IMR-90 (cell line): ENCODE results near the gene EPB41L2. TPM values are rescaled to one million over a fixed set of nuclear protein-coding genes. Genes with fewer than 3 reads are reported as not detected.

Experiments used
- ATAC-seq: fragments of 200-7000 bp; cut with Tn5 transposase; 2 replicates; pipeline ENCODE4 v1.9.1; 2020; ENCODE audit warnings: low read depth, mild to moderate bottlenecking, moderate library complexity
- BruUV-seq: library from RNA; stranded (reverse); fragments of 400-500 nt; replicated peaks from 2 replicates; lab custom pipeline; 2021; lab: Mats Ljungman, UMichigan
- CTCF ChIA-PET: fragments of 300-600 bp; formaldehyde crosslinking; extraction: SDS; loops from one replicate; lab custom pipeline; 2021; ENCODE audit warnings: antibody characterized with exemption; lab: Yijun Ruan, JAX
- POLR2A ChIA-PET: fragments of 300-600 bp; sonication (Branson Sonifier 250); formaldehyde crosslinking; loops from one replicate; lab custom pipeline; 2022; ENCODE audit warnings: antibody characterized with exemption; ENCODE audit not compliant: unreplicated experiment; lab: Charles Lee
- DNase-seq: peaks from one replicate; pipeline ENCODE4 v3.0.0; 2013
- H2AFZ ChIP-seq: replicated peaks from 2 replicates; pipeline ENCODE3; 2013; ENCODE audit warnings: low read length, mild to moderate bottlenecking; ENCODE audit not compliant: poor library complexity
- H2AK5ac ChIP-seq: 2 replicates; pipeline ENCODE4 v1.6.1; 2013; ENCODE audit warnings: low read depth, low read length, inconsistent platforms
- H2AK9ac ChIP-seq: replicated peaks from 2 replicates; pipeline ENCODE3; 2013; ENCODE audit warnings: mild to moderate bottlenecking, low read depth, low read length, moderate library complexity; ENCODE audit not compliant: poor library complexity
- H2BK120ac ChIP-seq: 2 replicates; pipeline ENCODE4 v1.6.1; 2013; ENCODE audit warnings: low read depth, low read length, inconsistent platforms
- H2BK15ac ChIP-seq: 3 replicates; pipeline ENCODE4 v1.6.1; 2013; ENCODE audit warnings: low read depth, low read length, inconsistent platforms
- H2BK20ac ChIP-seq: 2 replicates; pipeline ENCODE4 v1.6.1; 2013; ENCODE audit warnings: low read depth, mild to moderate bottlenecking, inconsistent platforms, low read length, moderate library complexity
- H2BK5ac ChIP-seq: 2 replicates; pipeline ENCODE4 v1.6.1; 2013; ENCODE audit warnings: mild to moderate bottlenecking, low read depth, low read length, inconsistent platforms; ENCODE audit not compliant: poor library complexity, severe bottlenecking
- H3K14ac ChIP-seq: replicated peaks from 2 replicates; pipeline ENCODE4 v1.6.1; 2013; ENCODE audit warnings: low read depth, low read length, inconsistent platforms
- H3K18ac ChIP-seq: 2 replicates; pipeline ENCODE4 v1.6.1; 2013; ENCODE audit warnings: low read depth, low read length, control low read depth
- H3K23ac ChIP-seq: 2 replicates; pipeline ENCODE4 v1.6.1; 2013; ENCODE audit warnings: low read depth, low read length, inconsistent platforms
- H3K27ac ChIP-seq: 2 replicates; pipeline ENCODE4 v1.5.1; 2013; ENCODE audit warnings: mild to moderate bottlenecking, control low read depth, low read length; ENCODE audit not compliant: insufficient read depth
- H3K27me3 ChIP-seq: 2 replicates; pipeline ENCODE4 v1.6.1; 2013; ENCODE audit warnings: low read length; ENCODE audit not compliant: control insufficient read depth, insufficient read depth
- H3K36me3 ChIP-seq: 2 replicates; pipeline ENCODE4 v1.6.1; 2013; ENCODE audit warnings: low read length, mixed read lengths; ENCODE audit not compliant: control insufficient read depth, insufficient read depth
- H3K4ac ChIP-seq: 2 replicates; pipeline ENCODE4 v1.6.1; 2013; ENCODE audit warnings: low read depth, low read length, inconsistent platforms
- H3K4me1 ChIP-seq: 2 replicates; pipeline ENCODE4 v1.6.1; 2013; ENCODE audit warnings: low read length, mixed read lengths; ENCODE audit not compliant: control insufficient read depth, insufficient read depth
- H3K4me2 ChIP-seq: 2 replicates; pipeline ENCODE4 v1.6.1; 2013; ENCODE audit warnings: low read depth, mild to moderate bottlenecking, control low read depth, low read length, moderate library complexity
- H3K4me3 ChIP-seq: 2 replicates; pipeline ENCODE4 v1.5.1; 2013; ENCODE audit warnings: low read depth, mild to moderate bottlenecking, control low read depth, low read length, moderate library complexity; ENCODE audit not compliant: insufficient read depth
- H3K56ac ChIP-seq: 2 replicates; pipeline ENCODE4 v1.6.1; 2013; ENCODE audit warnings: low read length, inconsistent platforms; ENCODE audit not compliant: insufficient read depth; ENCODE audit errors: extremely low read depth
- H3K79me1 ChIP-seq, 2 experiments: 2 replicates each; pipeline ENCODE4 v1.6.1; 2013; ENCODE audit warnings: low read length in 2 of 2, inconsistent platforms in 1 of 2, low read depth in 1 of 2
- H3K9ac ChIP-seq: 2 replicates; pipeline ENCODE4 v1.6.1; 2013; ENCODE audit warnings: low read depth, low read length, control low read depth
- H3K9me1 ChIP-seq: 2 replicates; pipeline ENCODE4 v1.6.1; 2013; ENCODE audit warnings: low read length, inconsistent platforms; ENCODE audit not compliant: insufficient read depth
- H3K9me3 ChIP-seq: 2 replicates; pipeline ENCODE4 v1.6.1; 2013; ENCODE audit warnings: low read length; ENCODE audit not compliant: control insufficient read depth, insufficient read depth
- H4K20me1 ChIP-seq: 2 replicates; pipeline ENCODE4 v1.6.1; 2013; ENCODE audit warnings: low read length, inconsistent platforms; ENCODE audit not compliant: insufficient read depth
- H4K5ac ChIP-seq: 2 replicates; pipeline ENCODE4 v1.6.1; 2013; ENCODE audit warnings: mild to moderate bottlenecking, low read depth, low read length, control low read depth
- H4K8ac ChIP-seq, 2 experiments: 2 replicates each; pipeline ENCODE4 v1.6.1; 2013; ENCODE audit warnings: low read depth in 2 of 2, low read length in 2 of 2, control low read depth in 1 of 2, inconsistent platforms in 1 of 2
- H4K91ac ChIP-seq: 2 replicates; pipeline ENCODE4 v1.6.1; 2013; ENCODE audit warnings: low read depth, low read length, inconsistent platforms; ENCODE audit not compliant: insufficient read depth
- CHD1 ChIP-seq: IDR thresholded peaks from 2 replicates; pipeline ENCODE4 v1.6.1; 2012; ENCODE audit warnings: low read depth, low read length, improper control_type of control experiment
- MAFK ChIP-seq: IDR thresholded peaks from 2 replicates; pipeline ENCODE4 v1.6.1; 2012; ENCODE audit warnings: low read depth, low read length, improper control_type of control experiment
- MAZ ChIP-seq: IDR thresholded peaks from 2 replicates; pipeline ENCODE4 v1.6.1; 2012; ENCODE audit warnings: low read depth, mild to moderate bottlenecking, low read length, improper control_type of control experiment, moderate library complexity, borderline replicate concordance
- POLR2A ChIP-seq: IDR thresholded peaks from 2 replicates; pipeline ENCODE4 v1.6.1; 2012; ENCODE audit warnings: mild to moderate bottlenecking, low read depth, low read length
- RCOR1 ChIP-seq: IDR thresholded peaks from 2 replicates; pipeline ENCODE4 v1.6.1; 2012; ENCODE audit warnings: mild to moderate bottlenecking, low read length, improper control_type of control experiment; ENCODE audit not compliant: insufficient replicate concordance
- SMC3 ChIP-seq: fragments of 150-350 bp; IDR thresholded peaks from 2 replicates; pipeline ENCODE4 v1.6.1; 2016; ENCODE audit warnings: low read depth, mild to moderate bottlenecking, antibody characterized with exemption, low read length, moderate library complexity
- WGBS, 2 experiments: methylation state at CpG; one replicate each; pipeline versions ENCODE4 v1.1.5 to v1.1.7; 2013; ENCODE audit warnings: missing lambda C conversion rate in 2 of 2; ENCODE audit not compliant: insufficient read length in 1 of 2; ENCODE audit errors: extremely low coverage in 2 of 2; 5-methylcytosine and 5-hydroxymethylcytosine counted together
- dilution Hi-C: fragments of 300-500 bp; cut with HindIII; formaldehyde crosslinking; loops from one replicate; pipeline ENCODE4 v1.14.3; 2018; ENCODE audit warnings: low sequenced_read_pairs; ENCODE audit not compliant: unreplicated experiment
- in situ Hi-C: fragments of 300-500 bp; cut with MboI; formaldehyde crosslinking; loops from 3 replicates; pipeline ENCODE4 v1.14.3; 2019; ENCODE audit warnings: low sequenced_read_pairs, inconsistent platforms, mixed read lengths
- intact Hi-C: fragments of 100-400 bp; cut with micrococcal nuclease; formaldehyde crosslinking; loops from 2 replicates; pipeline ENCODE4 v1.10.0; 2022
- polyA plus RNA-seq, 3 experiments: library from polyadenylated mRNA; depleted of rRNA; stranded (reverse); fragments of >200 nt; gene quantifications; 2 replicates each; pipeline ENCODE4 v1.2.3, GENCODE V29; 2012; ENCODE audit warnings: low replicate concordance in 1 of 3
- total RNA-seq: library from RNA; depleted of rRNA; stranded (reverse); fragments of >200 nt; gene quantifications from 2 replicates; pipeline ENCODE4 v1.2.3, GENCODE V29; 2012

The EPB41L2 gene
- total and polyA plus RNA-seq, 2 of the 4 experiments (the other 2 are of a cell fraction), result 85.7 to 99.8 TPM

DNA sequence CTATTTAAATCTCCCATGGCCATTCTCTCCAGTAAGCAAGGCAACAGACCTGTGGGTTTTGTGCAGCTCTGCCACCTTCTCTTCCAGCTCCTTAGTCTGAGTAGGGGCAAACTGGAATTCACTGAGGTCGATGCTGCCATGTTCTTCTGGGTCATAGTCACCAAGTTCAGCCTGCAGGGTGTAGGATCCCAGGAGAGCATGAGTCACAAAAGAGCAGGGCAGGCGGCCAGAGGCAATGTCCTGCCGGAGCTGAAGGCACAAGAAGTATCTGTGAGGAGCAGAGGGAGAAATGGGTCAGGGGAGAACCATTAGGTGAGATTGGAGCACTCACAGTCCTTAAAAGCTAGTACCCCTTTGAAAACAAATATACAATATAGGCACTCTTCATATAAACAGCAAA lies 162.1 kb downstream of the EPB41L2 start:
- in situ Hi-C loops, result no loop called here
- H3K27me3 ChIP-seq, result no peaks in the 10 kb centered on the region
- H3K4ac ChIP-seq, result no peak overlapping the region
- no peak overlapping the region for H4K91ac ChIP-seq
- TF ChIP-seq MAFK, result no peak
- no peak for TF ChIP-seq CHD1
- no peak for TF ChIP-seq RCOR1
- TF ChIP-seq MAZ, result no peak
- TF ChIP-seq POLR2A, result no peak
- TF ChIP-seq SMC3, result no peak
- DNase-seq (peak; percentile 80), ATAC-seq (peak; percentile 85)
- no peak overlapping the region for H2AK9ac ChIP-seq
- no peak overlapping the region for H2BK5ac ChIP-seq
- peaks cover 5% of the 10 kb centered on the region for H3K4me1 ChIP-seq
- H2BK15ac ChIP-seq, result no peak overlapping the region
- CTCF ChIA-PET, result interaction anchor here (1.0 to 1.4 kb wide), 3 partner anchors 28 to 216 kb away, joined by 3 to 4 read pairs (median 4); no protein-coding TSS in a partner anchor
- dilution Hi-C loops, result no loop called here
- no peak overlapping the region; the same call in 1 of the 2 replicates for H3K4me2 ChIP-seq
- no CpG with 5 or more reads among the region's 3 CpGs for WGBS, 2 experiments
- intact Hi-C loops, result no loop called here
- peak overlapping the region in 1 of 2 experiments; percentile 27; a peak in 2 of 4 replicates for H4K8ac ChIP-seq
- no peak overlapping the region for H3K9ac ChIP-seq
- peaks cover 17 to 32% of the 10 kb centered on the region in 2 experiments; a peak in 3 of 4 replicates for H3K79me1 ChIP-seq
- no peaks in the 10 kb centered on the region for H4K20me1 ChIP-seq
- no peaks in the 10 kb centered on the region for H3K9me3 ChIP-seq
- H2AFZ ChIP-seq, result no peak overlapping the region
- H3K36me3 ChIP-seq, result peaks cover 18% of the 10 kb centered on the region
- BruUV-seq, result no TSS peak
- no peak overlapping the region for H3K18ac ChIP-seq
- H3K9me1 ChIP-seq, result peaks cover 5% of the 10 kb centered on the region; the same call in 1 of the 2 replicates
- no peak overlapping the region for H2BK120ac ChIP-seq
- peak overlapping the region; percentile 5; the same call in 1 of the 2 replicates for H3K27ac ChIP-seq
- H3K23ac ChIP-seq, result no peak overlapping the region
- H2BK20ac ChIP-seq, result no peak overlapping the region
- H2AK5ac ChIP-seq, result no peak overlapping the region; the same call in 1 of the 2 replicates
- H3K56ac ChIP-seq, result no peak overlapping the region
- POLR2A ChIA-PET, result interaction anchor here (1.2 kb wide), 1 partner anchor 156 kb away, joined by 5 read pairs; no protein-coding TSS in a partner anchor
- H4K5ac ChIP-seq, result no peak overlapping the region
- no peak overlapping the region for H3K4me3 ChIP-seq
- H3K14ac ChIP-seq, result no peak overlapping the region; the same call in 1 of the 2 replicates
